ENCODE measurements around the gene PNMA6E.

DNA sequence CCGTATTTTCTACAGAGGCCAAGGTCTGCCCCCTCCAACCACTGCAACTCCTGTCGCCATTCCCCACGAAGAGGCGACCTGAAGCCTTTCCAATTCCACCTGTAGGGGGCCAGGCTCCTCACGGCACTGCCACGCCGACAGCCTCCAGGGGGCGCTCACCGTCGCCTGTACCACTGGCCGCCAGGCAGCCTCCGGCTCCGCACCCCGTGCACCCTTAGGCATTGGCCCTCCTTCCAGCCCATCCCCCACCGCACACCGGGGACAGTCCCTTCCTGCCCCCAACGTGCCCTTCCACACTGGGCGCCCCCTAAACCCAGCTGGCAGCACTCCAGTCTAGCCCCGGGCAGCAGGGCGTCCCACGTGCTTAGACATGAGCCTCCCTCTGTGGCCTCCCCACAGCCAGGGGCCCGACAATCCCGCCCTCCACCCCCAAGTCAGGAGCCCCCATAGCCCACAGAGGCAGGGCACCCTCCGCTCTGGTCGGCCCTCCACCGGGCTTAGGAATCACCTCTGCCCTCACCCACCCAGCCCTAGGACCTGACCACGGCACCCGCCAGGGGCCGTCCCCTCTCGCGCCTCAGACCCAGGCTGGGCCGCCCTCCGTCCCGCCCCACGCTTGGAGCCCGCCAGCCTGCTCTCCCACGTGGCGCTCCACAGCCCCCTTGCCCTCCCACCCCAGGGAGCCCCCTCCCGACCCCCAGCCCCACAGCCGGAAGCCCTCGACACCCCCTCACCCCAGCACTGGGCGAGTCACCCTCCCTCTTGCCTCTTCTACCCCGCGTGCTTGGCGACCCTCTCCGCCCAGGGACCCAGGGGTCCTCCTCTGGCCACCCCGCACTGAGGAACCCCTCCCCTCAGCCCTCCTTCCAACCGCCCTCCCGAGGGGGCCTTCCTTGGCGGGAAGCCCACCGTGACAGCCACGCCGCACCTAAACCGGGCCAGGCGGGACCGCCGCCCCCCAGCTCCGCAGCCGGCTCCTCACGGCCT is 711 bp downstream of the PNMA6E start:
- TF ChIP-seq, protein P1, sequence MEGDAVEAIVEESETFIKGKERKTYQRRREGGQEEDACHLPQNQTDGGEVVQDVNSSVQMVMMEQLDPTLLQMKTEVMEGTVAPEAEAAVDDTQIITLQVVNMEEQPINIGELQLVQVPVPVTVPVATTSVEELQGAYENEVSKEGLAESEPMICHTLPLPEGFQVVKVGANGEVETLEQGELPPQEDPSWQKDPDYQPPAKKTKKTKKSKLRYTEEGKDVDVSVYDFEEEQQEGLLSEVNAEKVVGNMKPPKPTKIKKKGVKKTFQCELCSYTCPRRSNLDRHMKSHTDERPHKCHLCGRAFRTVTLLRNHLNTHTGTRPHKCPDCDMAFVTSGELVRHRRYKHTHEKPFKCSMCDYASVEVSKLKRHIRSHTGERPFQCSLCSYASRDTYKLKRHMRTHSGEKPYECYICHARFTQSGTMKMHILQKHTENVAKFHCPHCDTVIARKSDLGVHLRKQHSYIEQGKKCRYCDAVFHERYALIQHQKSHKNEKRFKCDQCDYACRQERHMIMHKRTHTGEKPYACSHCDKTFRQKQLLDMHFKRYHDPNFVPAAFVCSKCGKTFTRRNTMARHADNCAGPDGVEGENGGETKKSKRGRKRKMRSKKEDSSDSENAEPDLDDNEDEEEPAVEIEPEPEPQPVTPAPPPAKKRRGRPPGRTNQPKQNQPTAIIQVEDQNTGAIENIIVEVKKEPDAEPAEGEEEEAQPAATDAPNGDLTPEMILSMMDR (IDR thresholded peaks at IDR 0.05), result peak in 1 of 3 donors; percentile 18
- TF ChIP-seq POLR2A (IDR thresholded peaks at IDR 0.05) (no peak), POLR2AphosphoS5 (IDR thresholded peaks at IDR 0.05) (no peak)
